Measurements from ENCODE around the gene TNFRSF6B. TPM values are rescaled to one million over a fixed set of nuclear protein-coding genes. Genes with fewer than 3 reads are reported as not detected.
A peak's percentile ranks its signal among the peaks of the same experiment; 100 is the strongest.

Gene TNFRSF6B
- total RNA-seq, 2 donors from 2014 or later = not detected

DNA sequence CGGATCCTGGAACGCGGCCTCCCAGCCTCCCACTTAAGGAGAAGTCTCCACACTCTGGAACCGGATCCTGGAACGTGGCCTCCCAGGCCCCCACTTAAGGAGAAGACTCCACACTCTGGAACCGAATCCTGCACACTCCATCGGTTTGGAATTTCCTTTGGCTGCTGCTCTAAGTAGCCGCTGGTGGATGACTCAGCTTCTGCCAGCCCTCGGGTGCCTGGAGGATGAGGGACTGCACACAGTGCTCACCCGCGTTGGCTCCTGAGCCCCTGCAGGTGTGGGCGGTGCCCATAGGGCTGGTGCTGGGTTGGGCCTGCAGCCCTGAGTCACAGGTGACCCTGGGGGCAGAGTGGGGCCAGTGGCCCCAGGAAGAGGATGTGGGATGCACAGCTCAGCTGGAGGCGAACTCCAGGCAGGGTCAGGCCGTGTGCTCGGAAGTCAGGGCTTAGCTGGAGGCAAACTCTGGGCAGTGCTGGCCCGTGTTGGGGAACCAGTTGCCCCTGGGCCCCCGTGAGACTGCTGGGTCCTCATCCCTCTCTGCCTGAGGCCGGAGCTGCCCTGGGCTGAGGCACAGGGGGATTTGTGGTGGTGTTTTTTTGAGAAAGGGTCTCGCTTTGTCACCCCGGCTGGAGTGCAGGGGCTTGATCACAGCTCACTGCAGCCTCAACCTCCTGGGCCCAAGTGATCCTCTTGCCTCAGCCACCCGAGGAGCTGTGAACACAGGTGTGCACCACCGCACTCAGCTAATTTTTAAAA, 13.9 kb upstream of the TNFRSF6B start:
- Mint-ChIP-seq H3K4me3 (no peak overlapping the region), H3K27ac (no peak overlapping the region), H3K4me1 (peaks cover 5% of the 10 kb centered on the region), H3K36me3 (ENCODE audit: low read depth) (no peaks in the 10 kb centered on the region), H3K27me3 (no peaks in the 10 kb centered on the region)
- H3K9me3 ChIP-seq (ENCODE audit: control insufficient read depth, low read length, poor library complexity, severe bottlenecking) = no peaks in the 10 kb centered on the region
- ATAC-seq (no peak), DNase-seq (no peak)

DNA sequence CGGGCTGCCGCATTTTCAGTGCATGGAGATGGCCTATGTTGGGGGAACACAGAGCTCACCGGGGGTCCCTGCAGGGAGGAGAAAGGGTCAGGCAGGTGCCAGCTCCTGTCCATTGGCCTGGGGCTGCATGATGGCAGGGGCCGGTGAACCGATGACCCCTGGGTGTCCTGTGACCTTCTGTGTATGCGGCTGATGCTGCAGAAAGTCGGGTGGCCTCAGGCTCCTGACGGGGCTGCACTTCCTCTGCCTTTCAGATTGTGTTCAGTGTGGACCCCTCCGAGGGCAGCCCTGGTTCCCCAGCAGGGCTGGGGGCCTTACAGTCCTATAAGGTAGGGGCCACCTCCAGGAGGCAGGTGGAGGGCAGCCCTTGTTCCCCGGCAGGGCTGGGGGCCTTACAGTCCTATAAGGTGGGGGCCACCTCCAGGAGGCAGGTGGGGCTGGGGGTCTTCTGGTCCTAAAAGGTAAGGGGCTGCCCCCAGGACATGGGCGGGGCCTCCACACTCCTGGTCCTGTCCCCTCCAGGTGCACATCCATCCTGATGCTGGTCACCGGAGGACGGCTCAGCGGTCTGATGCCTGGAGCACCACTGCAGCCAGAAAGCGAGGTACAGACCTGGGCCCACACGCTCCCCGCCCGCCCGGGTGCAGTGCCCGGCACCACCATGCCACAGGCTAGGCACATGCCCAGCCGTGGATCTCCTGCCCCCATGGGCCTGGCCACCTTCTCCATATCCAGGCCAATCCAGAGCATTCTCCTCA, 11.0 kb upstream of the TNFRSF6B start:
- peaks cover 2% of the 10 kb centered on the region for H3K4me1 Mint-ChIP-seq
- ATAC-seq (no peak), DNase-seq (no peak)
- no peaks in the 10 kb centered on the region for H3K36me3 Mint-ChIP-seq (ENCODE audit: low read depth)
- H3K4me3 Mint-ChIP-seq = no peak overlapping the region
- no peaks in the 10 kb centered on the region for H3K9me3 ChIP-seq (ENCODE audit: control insufficient read depth, low read length, poor library complexity, severe bottlenecking)
- no peaks in the 10 kb centered on the region for H3K27me3 Mint-ChIP-seq
- H3K27ac Mint-ChIP-seq = no peak overlapping the region

DNA sequence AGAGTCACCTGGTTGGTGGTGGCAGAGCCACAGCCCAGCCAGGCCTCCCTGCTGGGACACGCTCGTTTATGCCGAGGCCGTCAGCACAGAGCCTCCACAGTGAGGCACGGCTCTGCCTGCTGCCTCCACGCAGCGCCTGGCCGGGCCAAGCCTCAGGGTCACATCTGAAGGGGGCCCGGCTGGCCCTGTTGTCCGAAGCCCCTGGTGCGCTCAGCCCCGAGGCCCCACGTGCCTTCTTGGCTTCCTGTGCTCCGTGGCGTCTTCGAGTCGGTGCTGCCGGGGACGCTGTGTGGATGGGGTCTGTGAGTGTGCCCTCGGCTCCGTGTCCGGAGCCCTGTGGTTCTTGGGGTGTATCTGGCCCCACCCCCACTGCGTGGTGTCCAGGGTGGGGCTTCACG, 10.4 kb upstream of the TNFRSF6B start:
- Mint-ChIP-seq H3K36me3 (ENCODE audit: low read depth) (no peaks in the 10 kb centered on the region), H3K4me3 (no peak overlapping the region), H3K27me3 (no peaks in the 10 kb centered on the region), H3K4me1 (peaks cover 2% of the 10 kb centered on the region), H3K27ac (peak overlapping the region; percentile 34)
- H3K9me3 ChIP-seq (ENCODE audit: control insufficient read depth, low read length, poor library complexity, severe bottlenecking) = no peaks in the 10 kb centered on the region
- ATAC-seq (no peak), DNase-seq (no peak)

DNA sequence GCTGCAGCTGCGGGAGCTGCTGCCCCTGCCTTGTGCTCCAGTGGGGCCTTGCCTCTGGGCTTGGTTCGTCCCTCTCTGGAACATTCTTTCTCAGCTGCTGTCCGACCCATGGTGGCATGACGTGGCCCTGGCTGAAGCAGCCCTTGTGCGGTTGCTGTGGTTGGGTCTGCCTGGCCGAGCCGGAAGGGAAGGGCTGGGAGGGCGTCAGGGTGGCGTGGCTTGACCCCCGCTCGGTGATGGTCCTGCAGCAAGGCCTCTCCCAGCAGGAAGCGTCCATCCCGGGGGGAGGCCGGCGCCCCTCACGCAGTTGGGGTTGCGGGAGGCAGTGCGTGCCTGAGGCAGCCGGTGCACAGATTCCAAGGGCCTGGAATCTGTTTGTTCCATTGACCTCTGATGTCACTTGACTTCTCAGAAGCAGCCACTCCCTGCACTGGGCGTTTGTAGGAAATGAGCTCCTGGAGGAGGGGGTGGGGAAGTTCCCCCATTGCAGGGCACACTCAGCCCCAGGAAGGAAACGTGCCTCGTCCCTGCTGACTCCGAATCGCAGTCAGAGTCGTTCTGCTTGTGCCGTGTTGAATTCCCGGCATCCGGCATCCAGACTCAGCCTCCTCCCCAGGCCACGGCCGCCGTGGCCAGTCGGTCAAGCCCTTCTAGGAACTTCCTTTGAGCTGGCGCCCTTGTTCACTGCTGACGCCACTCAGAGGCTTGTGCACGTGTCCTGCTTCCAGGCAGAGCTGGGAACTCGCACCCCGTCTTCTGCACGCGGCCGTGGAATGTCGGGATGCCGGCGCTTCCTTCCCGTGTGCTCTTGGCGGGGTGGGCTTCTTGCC, 9.7 kb upstream of the TNFRSF6B start:
- Mint-ChIP-seq H3K27me3 (no peaks in the 10 kb centered on the region), H3K36me3 (ENCODE audit: low read depth) (no peaks in the 10 kb centered on the region), H3K4me3 (peak overlapping the region; percentile 36), H3K27ac (peak overlapping the region; percentile 34), H3K4me1 (peaks cover 2% of the 10 kb centered on the region)
- no peaks in the 10 kb centered on the region for H3K9me3 ChIP-seq (ENCODE audit: control insufficient read depth, low read length, poor library complexity, severe bottlenecking)
- ATAC-seq (peak; percentile 57), DNase-seq (no peak)

DNA sequence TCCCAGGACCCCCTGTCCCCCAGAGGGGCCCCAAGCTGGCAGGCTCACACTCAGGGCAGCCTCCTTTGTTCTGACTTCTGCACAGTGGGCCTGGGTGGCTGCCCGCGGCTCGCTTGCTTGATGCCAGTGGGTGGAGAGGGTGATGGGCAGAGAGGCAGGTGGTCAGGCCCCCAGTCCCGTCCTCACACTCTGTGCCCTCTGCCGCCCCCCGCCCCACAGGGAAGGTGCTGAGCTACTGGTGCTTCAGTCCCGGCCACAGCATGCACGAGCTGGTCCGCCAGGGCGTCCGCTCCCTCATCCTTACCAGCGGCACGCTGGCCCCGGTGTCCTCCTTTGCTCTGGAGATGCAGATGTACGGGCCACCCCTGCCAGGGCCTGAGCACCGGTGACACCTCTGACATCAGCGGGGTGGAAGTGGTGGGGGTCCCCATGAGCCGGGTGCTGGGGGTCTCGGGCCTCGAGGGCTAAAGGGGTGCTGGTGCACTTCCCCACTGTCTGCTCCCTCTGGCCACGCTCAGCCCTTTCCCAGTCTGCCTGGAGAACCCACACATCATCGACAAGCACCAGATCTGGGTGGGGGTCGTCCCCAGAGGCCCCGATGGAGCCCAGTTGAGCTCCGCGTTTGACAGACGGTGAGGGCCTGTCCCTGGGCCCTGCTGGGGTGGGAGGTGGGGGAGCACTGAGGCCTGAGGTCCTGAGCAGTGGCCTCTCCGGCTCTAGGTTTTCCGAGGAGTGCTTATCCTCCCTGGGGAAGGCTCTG, 8.9 kb upstream of the TNFRSF6B start:
- DNase-seq = no peak
- H3K9me3 ChIP-seq (ENCODE audit: control insufficient read depth, low read length, poor library complexity, severe bottlenecking) = no peaks in the 10 kb centered on the region
- no peak for ATAC-seq
- Mint-ChIP-seq H3K27ac (no peak overlapping the region), H3K27me3 (no peaks in the 10 kb centered on the region), H3K4me3 (peak overlapping the region; percentile 36), H3K36me3 (ENCODE audit: low read depth) (no peaks in the 10 kb centered on the region), H3K4me1 (peaks cover 2% of the 10 kb centered on the region)

DNA sequence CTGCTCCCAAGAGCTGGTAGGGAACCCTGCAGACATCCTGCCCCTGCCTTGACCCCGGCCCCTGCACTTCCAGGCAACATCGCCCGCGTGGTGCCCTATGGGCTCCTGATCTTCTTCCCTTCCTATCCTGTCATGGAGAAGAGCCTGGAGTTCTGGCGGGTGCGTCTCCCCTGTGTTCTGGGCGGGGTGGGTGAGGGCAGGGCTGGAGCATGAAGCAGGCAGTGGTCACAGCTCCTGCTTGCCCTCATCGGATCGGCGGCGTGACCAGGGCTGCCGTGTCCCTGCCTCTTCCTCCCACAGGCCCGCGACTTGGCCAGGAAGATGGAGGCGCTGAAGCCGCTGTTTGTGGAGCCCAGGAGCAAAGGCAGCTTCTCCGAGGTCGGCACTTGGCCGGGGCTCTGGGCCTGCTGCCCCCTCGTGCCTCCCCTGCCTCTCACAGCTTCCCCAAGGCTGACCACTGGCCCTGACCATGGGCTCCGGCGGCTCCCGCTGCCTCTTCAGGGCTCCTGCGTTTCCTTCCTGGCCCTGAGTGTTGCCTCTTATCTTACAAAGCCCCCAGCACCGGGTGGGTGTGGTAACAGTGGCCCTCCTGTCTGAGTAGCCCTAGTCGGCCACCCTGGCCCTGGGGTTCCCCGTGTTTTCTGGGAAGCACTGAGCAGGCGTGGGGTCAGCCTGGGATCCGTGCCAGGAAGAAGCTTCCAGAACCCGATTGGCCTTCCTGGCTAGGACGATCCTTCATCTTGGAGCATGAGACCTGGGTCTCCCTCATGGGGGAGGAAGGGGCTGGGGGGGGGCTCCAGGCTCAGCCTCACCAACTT, 8.0 kb upstream of the TNFRSF6B start:
- no peak for ATAC-seq
- H3K4me3 Mint-ChIP-seq = peak overlapping the region; percentile 59
- no peak overlapping the region for H3K27ac Mint-ChIP-seq
- H3K9me3 ChIP-seq (ENCODE audit: control insufficient read depth, low read length, poor library complexity, severe bottlenecking) = no peaks in the 10 kb centered on the region
- H3K4me1 Mint-ChIP-seq = peaks cover 2% of the 10 kb centered on the region
- H3K36me3 Mint-ChIP-seq (ENCODE audit: low read depth) = no peaks in the 10 kb centered on the region
- no peaks in the 10 kb centered on the region for H3K27me3 Mint-ChIP-seq
- DNase-seq = no peak

DNA sequence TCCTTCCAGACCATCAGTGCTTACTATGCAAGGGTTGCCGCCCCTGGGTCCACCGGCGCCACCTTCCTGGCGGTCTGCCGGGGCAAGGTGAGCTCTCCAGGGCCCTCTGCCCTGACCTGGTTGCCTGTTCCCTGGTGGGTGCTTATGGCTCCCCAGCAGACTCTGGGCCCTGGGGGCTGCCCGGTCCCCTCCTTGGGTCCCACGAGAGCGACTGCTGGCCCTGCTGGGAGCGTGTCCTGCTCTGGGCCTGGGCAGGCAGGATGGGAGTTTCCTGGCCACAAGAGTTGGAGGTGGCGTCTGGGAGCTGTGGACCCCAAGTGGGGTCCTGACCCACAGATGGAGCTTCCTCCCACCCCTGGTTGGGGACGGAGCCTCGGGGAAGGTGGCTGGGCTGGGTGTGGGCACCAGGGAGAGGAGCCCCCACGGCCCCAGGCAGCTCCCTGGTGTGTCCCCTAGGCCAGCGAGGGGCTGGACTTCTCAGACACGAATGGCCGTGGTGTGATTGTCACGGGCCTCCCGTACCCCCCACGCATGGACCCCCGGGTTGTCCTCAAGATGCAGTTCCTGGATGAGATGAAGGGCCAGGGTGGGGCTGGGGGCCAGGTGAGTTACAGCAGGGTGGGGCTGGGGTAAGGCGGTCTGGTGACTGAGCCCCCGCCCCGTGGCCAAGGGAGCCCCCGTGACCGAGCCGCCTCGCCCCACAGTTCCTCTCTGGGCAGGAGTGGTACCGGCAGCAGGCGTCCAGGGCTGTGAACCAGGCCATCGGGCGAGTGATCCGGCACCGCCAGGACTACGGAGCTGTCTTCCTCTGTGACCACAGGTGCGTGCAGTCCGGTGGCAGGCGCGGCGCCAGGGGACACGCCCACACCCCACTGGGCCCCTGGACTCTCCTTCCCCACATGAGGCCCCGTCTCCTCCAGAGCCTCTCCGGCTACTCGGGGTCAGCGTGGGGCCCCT, 7.1 kb upstream of the TNFRSF6B start:
- H3K4me1 Mint-ChIP-seq = peaks cover 2% of the 10 kb centered on the region
- DNase-seq (no peak), ATAC-seq (no peak)
- no peaks in the 10 kb centered on the region for H3K27me3 Mint-ChIP-seq
- no peak overlapping the region for H3K4me3 Mint-ChIP-seq
- H3K36me3 Mint-ChIP-seq (ENCODE audit: low read depth) = no peaks in the 10 kb centered on the region
- no peak overlapping the region for H3K27ac Mint-ChIP-seq
- H3K9me3 ChIP-seq (ENCODE audit: control insufficient read depth, low read length, poor library complexity, severe bottlenecking) = no peaks in the 10 kb centered on the region

DNA sequence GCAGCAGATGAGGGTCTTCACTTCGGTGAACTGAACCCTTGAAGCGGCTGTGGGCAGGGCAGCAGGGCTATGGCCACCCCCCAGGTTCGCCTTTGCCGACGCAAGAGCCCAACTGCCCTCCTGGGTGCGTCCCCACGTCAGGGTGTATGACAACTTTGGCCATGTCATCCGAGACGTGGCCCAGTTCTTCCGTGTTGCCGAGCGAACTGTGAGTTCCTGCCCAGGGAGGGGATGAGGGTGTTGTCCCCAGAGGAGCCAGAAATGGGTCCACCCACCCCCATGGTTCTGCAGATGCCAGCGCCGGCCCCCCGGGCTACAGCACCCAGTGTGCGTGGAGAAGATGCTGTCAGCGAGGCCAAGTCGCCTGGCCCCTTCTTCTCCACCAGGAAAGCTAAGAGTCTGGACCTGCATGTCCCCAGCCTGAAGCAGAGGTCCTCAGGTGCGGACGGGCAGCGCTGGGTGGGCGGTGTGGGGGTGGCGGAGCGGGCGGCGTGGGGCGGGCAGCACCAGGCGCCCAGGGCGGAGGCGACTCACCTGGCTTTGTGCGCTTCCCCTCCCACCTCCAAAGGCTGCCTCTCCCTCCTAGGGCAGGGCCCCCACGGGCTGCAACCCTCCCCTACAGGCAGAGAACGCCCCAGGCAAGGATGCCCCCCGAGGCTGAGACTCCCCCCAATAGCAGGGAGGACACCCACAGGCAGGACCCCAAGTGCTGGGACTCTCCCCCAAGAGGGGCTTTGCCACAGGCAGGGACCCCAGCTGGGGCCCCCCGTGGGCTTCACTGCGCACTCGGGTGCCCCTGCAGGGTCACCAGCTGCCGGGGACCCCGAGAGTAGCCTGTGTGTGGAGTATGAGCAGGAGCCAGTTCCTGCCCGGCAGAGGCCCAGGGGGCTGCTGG, 6.2 kb upstream of the TNFRSF6B start:
- DNase-seq = no peak
- no peaks in the 10 kb centered on the region for H3K36me3 Mint-ChIP-seq (ENCODE audit: low read depth)
- no peaks in the 10 kb centered on the region for H3K27me3 Mint-ChIP-seq
- no peak overlapping the region for H3K27ac Mint-ChIP-seq
- H3K4me1 Mint-ChIP-seq = peaks cover 2% of the 10 kb centered on the region
- H3K9me3 ChIP-seq (ENCODE audit: control insufficient read depth, low read length, poor library complexity, severe bottlenecking) = no peaks in the 10 kb centered on the region
- ATAC-seq = no peak
- no peak overlapping the region for H3K4me3 Mint-ChIP-seq

DNA sequence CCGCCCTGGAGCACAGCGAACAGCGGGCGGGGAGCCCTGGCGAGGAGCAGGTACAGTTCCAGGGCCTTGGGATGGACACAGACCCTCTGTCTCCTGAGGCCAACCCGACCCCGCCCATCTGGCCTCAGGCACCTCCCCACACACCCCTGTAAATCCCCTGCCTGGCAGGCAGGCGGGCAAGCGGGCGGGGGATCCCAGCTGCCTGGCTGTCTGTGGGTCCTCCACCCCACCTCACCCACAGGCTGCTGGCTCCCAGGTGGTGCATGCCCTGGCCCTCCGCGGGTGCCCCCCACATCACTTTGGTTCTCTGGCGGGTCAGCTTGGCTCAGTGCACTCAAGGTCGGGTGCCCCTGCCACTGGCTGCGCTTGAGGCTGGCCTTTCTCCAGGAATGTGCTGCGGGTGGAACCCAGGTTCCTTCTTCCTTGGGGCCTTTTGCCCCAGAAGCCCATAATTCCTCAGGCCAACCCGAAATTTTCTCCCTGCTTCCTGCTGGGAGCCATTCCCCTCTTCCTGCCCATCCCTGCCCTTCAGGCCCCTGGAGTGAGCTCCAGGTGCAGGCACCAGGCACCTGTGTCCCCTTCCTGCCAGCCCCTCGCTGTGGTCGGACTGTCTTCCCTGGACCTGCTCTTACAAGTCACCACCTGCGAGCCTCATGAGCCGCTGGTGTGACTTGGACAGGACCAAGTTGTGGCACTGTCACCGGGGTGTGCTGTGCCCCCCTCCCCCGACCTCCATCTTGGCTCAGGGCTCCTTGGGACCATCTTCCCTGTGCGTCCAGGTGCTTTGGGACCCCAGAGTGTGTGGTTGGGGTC, 5.3 kb upstream of the TNFRSF6B start:
- H3K4me3 Mint-ChIP-seq = peak overlapping the region; percentile 36
- H3K4me1 Mint-ChIP-seq = peaks cover 3% of the 10 kb centered on the region
- no peaks in the 10 kb centered on the region for H3K27me3 Mint-ChIP-seq
- DNase-seq (no peak), ATAC-seq (peak; percentile 21)
- H3K36me3 Mint-ChIP-seq (ENCODE audit: low read depth) = no peaks in the 10 kb centered on the region
- H3K27ac Mint-ChIP-seq = peak overlapping the region; percentile 85
- no peaks in the 10 kb centered on the region for H3K9me3 ChIP-seq (ENCODE audit: control insufficient read depth, low read length, poor library complexity, severe bottlenecking)

DNA sequence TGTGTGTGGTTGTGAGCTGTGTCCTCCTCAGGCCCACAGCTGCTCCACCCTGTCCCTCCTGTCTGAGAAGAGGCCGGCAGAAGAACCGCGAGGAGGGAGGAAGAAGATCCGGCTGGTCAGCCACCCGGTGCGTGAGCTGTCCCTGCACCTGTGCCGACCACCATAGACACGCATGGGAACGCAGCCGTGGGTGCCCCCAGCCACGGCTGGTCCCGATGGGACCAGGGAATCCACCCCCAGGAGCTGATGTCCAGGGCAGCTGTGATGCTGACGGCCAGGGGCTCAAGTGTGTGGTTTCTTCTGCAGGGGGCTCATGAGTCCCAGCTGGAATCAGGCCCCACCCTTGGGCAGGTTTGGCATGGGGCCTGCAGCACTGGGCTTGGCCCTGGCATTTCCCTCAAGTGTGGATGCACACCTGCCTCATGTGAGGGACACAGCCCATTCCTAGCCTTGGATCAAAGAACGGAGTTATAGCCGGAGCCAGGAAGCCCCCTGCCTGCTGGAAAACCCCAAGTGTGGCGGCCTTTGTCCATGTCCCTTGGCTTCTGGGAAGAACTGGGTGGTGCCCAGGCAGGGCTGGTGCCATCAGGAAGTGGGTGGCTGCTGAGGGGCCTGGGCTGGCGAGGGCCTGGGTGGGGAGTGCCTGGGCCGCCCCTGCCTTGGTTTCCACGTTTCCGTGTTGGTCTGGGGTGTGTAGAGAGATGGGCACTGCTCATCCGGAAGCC, 4.6 kb upstream of the TNFRSF6B start:
- H3K36me3 Mint-ChIP-seq (ENCODE audit: low read depth) = no peaks in the 10 kb centered on the region
- DNase-seq (no peak), ATAC-seq (no peak)
- no peaks in the 10 kb centered on the region for H3K9me3 ChIP-seq (ENCODE audit: control insufficient read depth, low read length, poor library complexity, severe bottlenecking)
- peaks cover 5% of the 10 kb centered on the region for H3K4me1 Mint-ChIP-seq
- peak overlapping the region; percentile 85 for H3K27ac Mint-ChIP-seq
- no peaks in the 10 kb centered on the region for H3K27me3 Mint-ChIP-seq
- no peak overlapping the region for H3K4me3 Mint-ChIP-seq

All from T-helper 17 cell (primary cell).